Measurements from ENCODE around the gene PCARE.

DNA sequence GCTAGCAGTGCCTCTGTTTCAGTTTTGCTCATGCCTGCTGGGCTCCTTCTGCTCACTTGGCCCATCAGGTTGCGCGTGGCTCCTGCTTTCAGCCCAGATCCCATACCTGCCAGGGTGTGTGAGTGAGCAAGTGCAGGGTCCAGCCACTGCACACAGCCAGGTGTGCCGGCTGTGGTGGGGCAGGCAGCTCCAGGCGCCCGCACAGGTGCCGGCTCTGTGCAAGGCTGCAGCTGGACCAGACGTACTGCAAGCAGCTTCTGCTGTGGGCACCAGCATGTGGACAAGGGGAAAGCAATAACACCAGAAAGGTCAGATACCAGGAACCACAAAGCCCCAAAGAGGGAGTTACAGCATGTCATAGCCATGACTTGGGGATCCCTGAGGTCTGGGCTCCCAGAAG lies 5.6 kb upstream of the PCARE start:
- TF ChIP-seq, protein P1, sequence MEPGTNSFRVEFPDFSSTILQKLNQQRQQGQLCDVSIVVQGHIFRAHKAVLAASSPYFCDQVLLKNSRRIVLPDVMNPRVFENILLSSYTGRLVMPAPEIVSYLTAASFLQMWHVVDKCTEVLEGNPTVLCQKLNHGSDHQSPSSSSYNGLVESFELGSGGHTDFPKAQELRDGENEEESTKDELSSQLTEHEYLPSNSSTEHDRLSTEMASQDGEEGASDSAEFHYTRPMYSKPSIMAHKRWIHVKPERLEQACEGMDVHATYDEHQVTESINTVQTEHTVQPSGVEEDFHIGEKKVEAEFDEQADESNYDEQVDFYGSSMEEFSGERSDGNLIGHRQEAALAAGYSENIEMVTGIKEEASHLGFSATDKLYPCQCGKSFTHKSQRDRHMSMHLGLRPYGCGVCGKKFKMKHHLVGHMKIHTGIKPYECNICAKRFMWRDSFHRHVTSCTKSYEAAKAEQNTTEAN (CRISPR knock-in tag; IDR thresholded peaks at IDR 0.05): no peak
- no peak for TF ChIP-seq SMAD4 (CRISPR knock-in tag; IDR thresholded peaks at IDR 0.05)
- no peak for TF ChIP-seq FOXK1 (CRISPR knock-in tag; IDR thresholded peaks at IDR 0.05)
- no peak for TF ChIP-seq ESRRA (CRISPR knock-in tag; IDR thresholded peaks at IDR 0.05; ENCODE audit: borderline replicate concordance)
